GM10248 (cell line): ENCODE results near the gene ASPSCR1.

Experiments used
- CTCF ChIA-PET: fragments of 300-600 bp; sonication (Branson Sonifier 250); formaldehyde crosslinking; extraction: SDS; loops from one replicate; lab custom pipeline; 2021; ENCODE audit warnings: antibody characterized with exemption; lab: Yijun Ruan, JAX
- POLR2A ChIA-PET: fragments of 350-650 bp; sonication (Branson Sonifier 250); formaldehyde crosslinking; extraction: SDS; loops from one replicate; lab custom pipeline; 2020; ENCODE audit warnings: antibody characterized with exemption; lab: Yijun Ruan, JAX
- DNase-seq: peaks from one replicate; pipeline ENCODE4 v3.0.0; 2012; ENCODE audit errors: extremely low spot score
- TF ChIP-seq, protein P1 (sequence below): IDR thresholded peaks from 2 replicates; pipeline ENCODE4 v1.5.1; 2012; ENCODE audit warnings: mild to moderate bottlenecking, low read depth; ENCODE audit errors: extremely low read depth, missing control alignments, control extremely low read depth

ASPSCR1 gene

GRCh38 chr17:81998691-81999438 lies 21.4 kb downstream of the ASPSCR1 start:
- ChIA-PET POLR2A (no interaction called here), CTCF (interaction anchor here (1.0 to 1.1 kb wide), 2 partner anchors 21 to 39 kb away, joined by 4 read pairs; no protein-coding TSS in a partner anchor)
- DNase-seq: no peak
- TF ChIP-seq, protein P1, sequence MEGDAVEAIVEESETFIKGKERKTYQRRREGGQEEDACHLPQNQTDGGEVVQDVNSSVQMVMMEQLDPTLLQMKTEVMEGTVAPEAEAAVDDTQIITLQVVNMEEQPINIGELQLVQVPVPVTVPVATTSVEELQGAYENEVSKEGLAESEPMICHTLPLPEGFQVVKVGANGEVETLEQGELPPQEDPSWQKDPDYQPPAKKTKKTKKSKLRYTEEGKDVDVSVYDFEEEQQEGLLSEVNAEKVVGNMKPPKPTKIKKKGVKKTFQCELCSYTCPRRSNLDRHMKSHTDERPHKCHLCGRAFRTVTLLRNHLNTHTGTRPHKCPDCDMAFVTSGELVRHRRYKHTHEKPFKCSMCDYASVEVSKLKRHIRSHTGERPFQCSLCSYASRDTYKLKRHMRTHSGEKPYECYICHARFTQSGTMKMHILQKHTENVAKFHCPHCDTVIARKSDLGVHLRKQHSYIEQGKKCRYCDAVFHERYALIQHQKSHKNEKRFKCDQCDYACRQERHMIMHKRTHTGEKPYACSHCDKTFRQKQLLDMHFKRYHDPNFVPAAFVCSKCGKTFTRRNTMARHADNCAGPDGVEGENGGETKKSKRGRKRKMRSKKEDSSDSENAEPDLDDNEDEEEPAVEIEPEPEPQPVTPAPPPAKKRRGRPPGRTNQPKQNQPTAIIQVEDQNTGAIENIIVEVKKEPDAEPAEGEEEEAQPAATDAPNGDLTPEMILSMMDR: no peak

DNA sequence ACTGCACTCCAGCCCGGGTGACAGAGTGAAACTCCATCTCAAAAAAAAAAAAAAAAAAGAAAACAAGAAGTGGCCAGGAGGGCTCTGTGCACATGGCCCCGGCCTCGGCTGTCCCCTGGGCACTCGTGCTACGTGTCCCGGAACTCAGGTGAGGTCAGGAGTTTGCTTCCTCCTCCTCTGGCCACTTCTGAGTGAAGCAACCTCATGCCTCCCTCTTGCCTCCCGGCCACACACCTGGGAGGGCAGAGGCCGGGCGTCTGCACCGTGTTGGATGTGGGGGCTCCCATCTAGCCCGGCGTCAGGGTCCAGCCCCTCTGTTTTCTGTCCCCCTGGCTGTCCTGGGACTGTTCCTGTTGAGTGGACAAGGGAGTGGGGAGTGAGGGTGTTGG lies 22.2 kb downstream of the ASPSCR1 start:
- TF ChIP-seq, protein P1: no peak
- ChIA-PET POLR2A (no interaction called here), CTCF (interaction anchor here (1.0 to 1.1 kb wide), 2 partner anchors 21 to 40 kb away, joined by 4 read pairs; no protein-coding TSS in a partner anchor)
- no peak for DNase-seq

DNA sequence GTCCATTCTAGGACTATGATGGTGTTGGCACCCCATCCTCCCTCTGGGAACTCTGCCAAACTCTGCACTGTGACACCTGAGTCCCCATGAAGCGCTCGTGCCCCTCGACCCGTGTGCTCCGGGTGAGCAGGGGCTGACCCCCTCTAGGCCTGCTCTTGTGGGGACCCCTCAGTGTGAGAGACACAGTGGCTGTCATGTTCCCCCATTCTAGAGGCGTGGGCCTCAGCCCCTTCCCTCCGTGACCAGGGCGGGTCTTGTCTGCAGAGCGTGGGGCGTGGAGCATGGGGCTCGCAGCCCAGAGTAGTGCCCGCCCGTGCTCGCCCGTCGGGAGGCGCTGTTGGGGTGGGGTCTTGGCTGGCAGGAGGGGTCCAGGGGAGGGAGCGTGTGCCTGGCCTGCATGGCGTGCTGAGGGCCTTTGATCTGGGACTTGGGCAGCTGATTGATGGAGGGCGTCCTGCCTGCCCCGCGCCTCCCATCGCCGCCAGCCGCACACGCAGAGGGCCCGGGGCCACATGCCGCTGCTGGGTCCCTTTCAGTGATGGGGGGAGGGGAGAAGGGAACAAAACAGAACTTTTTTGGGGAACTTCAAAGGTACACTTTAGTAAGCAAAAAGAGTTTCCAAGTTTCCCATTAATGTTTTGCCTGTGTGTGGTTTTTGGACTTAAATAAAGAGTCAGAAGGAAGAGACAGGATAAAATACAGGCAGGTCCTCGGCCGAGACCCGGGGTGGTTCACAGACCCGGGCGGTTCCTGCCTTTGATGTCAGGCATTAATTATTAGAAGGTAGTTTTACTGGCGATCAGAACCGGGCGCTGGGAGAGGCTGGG lies 22.8 kb downstream of the ASPSCR1 start:
- POLR2A ChIA-PET: no interaction called here
- CTCF ChIA-PET: no interaction called here
- no peak for DNase-seq
- TF ChIP-seq, protein P1: no peak

DNA sequence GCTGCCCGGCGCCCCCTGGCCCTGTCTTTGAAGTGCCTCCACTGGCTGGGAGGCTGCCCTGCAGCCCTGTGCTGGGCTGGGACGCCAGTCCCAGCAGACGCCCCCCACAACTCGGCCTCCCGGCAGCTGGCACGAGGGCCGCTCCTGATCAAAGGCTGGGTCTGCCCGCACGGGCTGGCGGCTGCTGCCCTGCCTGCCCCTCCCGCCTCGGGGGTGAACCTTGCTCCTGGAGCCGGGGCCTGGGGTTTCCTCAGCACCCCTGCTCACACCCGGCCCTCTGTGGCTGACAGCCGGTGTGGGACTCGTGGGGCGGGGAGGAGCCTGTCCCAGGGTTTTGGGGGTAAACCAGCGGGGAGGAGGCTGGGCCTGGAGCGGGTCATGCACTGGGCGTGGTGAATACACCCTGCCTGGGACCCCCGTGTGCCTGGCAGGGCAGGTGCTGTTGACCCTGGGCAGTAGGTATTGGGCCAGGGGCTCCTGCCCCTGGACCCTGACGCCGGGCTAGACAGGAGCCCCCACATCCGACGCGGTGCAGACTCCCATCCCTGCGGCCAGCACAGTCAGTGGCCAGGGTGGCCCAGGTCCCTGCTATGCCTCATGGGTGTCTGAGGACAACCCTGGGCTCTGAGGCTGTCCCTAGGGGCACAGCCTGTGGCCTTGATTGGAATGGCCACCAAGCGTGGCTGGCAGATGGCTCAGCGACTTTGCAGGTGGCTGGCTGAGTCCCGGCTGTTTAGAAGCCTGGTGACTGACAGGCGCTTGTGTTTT lies 23.6 kb downstream of the ASPSCR1 start:
- ChIA-PET CTCF (no interaction called here), POLR2A (no interaction called here)

GRCh38 chr17:82001571-82002056 lies 24.2 kb downstream of the ASPSCR1 start:
- TF ChIP-seq, protein P1: no peak
- CTCF ChIA-PET: interaction anchor here (1.1 to 3.2 kb wide), 2 partner anchors 19 to 144 kb away, joined by 3 to 13 read pairs; no protein-coding TSS in a partner anchor
- POLR2A ChIA-PET: no interaction called here
- DNase-seq: no peak

More for the DNA sequence above, 23.6 kb downstream of the ASPSCR1 start:
- TF ChIP-seq, protein P1: no peak
- no peak for DNase-seq
